ENCODE data around the gene SBK3.

Gene SBK3

GRCh38 chr19:55504252-55504603, 41.1 kb downstream of the SBK3 start:
- Histone ChIP-seq H2AFZ (ENCODE audit: low read length) (peak overlapping the region; percentile 37; the same call in 1 of the 2 replicates), H3K27me3 (replicated peaks; ENCODE audit: insufficient read depth, low read length) (peaks cover 83% of the 10 kb centered on the region), H3K79me2 (ENCODE audit: low read length) (no peaks in the 10 kb centered on the region), H3K4me3 (ENCODE audit: low read length) (no peak overlapping the region), H3K4me2 (ENCODE audit: low read depth, low read length) (peak overlapping the region; percentile 45; the same call in 1 of the 2 replicates), H3K4me1 (ENCODE audit: low read length) (peaks cover 9% of the 10 kb centered on the region; the same call in 1 of the 2 replicates), H3K9ac (ENCODE audit: low read length) (no peak overlapping the region), H3F3A (ENCODE audit: insufficient read depth, low read length) (no peaks in the 10 kb centered on the region), H3K27ac (ENCODE audit: low read length) (no peak overlapping the region), H3K36me3 (replicated peaks; ENCODE audit: insufficient read depth, low read length) (no peaks in the 10 kb centered on the region), H3K9me3 (replicated peaks; ENCODE audit: insufficient read depth, low read length) (no peaks in the 10 kb centered on the region), H4K20me1 (ENCODE audit: insufficient read depth, low read length) (no peaks in the 10 kb centered on the region), H3K9me2 (replicated peaks; ENCODE audit: insufficient read depth, low read length) (no peaks in the 10 kb centered on the region)
- DNase-seq, result no peak
- TF ChIP-seq EZH2 (optimal IDR thresholded peaks at IDR 0.05; ENCODE audit: low read depth, low read length), result no peak
- 0 out of 2 replicates have a peak, but pooled peaks have one; percentile 2 for TF ChIP-seq CTCF (IDR thresholded peaks at IDR 0.05; ENCODE audit: low read length)

GRCh38 chr19:55503502-55504251, 41.7 kb downstream of the SBK3 start:
- Histone ChIP-seq H3K36me3 (replicated peaks; ENCODE audit: insufficient read depth, low read length) (no peaks in the 10 kb centered on the region), H3K9ac (ENCODE audit: low read length) (no peak overlapping the region), H3K4me3 (ENCODE audit: low read length) (peak overlapping the region; percentile 46; the same call in 1 of the 2 replicates), H3K9me2 (replicated peaks; ENCODE audit: insufficient read depth, low read length) (no peaks in the 10 kb centered on the region), H2AFZ (ENCODE audit: low read length) (peak overlapping the region; percentile 37), H3K9me3 (replicated peaks; ENCODE audit: insufficient read depth, low read length) (no peaks in the 10 kb centered on the region), H3F3A (ENCODE audit: insufficient read depth, low read length) (no peaks in the 10 kb centered on the region), H3K27ac (ENCODE audit: low read length) (no peak overlapping the region), H3K79me2 (ENCODE audit: low read length) (no peaks in the 10 kb centered on the region), H3K4me1 (ENCODE audit: low read length) (peaks cover 9% of the 10 kb centered on the region; the same call in 1 of the 2 replicates), H3K27me3 (replicated peaks; ENCODE audit: insufficient read depth, low read length) (peaks cover 83% of the 10 kb centered on the region), H4K20me1 (ENCODE audit: insufficient read depth, low read length) (no peaks in the 10 kb centered on the region), H3K4me2 (ENCODE audit: low read depth, low read length) (peak overlapping the region; percentile 45)
- peak; percentile 88 for DNase-seq
- TF ChIP-seq CTCF (IDR thresholded peaks at IDR 0.05; ENCODE audit: low read length), result peak; percentile 93
- no peak for TF ChIP-seq EZH2 (optimal IDR thresholded peaks at IDR 0.05; ENCODE audit: low read depth, low read length)
- TF ChIP-seq EZH2phosphoT487 (IDR thresholded peaks at IDR 0.05; ENCODE audit: low read length), result no peak

GRCh38 chr19:55503157-55503501, 42.2 kb downstream of the SBK3 start:
- Histone ChIP-seq H3K79me2 (ENCODE audit: low read length) (no peaks in the 10 kb centered on the region), H3K9ac (ENCODE audit: low read length) (no peak overlapping the region), H3K4me1 (ENCODE audit: low read length) (peaks cover 9% of the 10 kb centered on the region; the same call in 1 of the 2 replicates), H3K27ac (ENCODE audit: low read length) (no peak overlapping the region), H3K36me3 (replicated peaks; ENCODE audit: insufficient read depth, low read length) (no peaks in the 10 kb centered on the region), H3K27me3 (replicated peaks; ENCODE audit: insufficient read depth, low read length) (peaks cover 85% of the 10 kb centered on the region), H3K9me3 (replicated peaks; ENCODE audit: insufficient read depth, low read length) (no peaks in the 10 kb centered on the region), H3F3A (ENCODE audit: insufficient read depth, low read length) (no peaks in the 10 kb centered on the region), H4K20me1 (ENCODE audit: insufficient read depth, low read length) (no peaks in the 10 kb centered on the region), H3K4me3 (ENCODE audit: low read length) (no peak overlapping the region), H2AFZ (ENCODE audit: low read length) (peak overlapping the region; percentile 37), H3K4me2 (ENCODE audit: low read depth, low read length) (no peak overlapping the region), H3K9me2 (replicated peaks; ENCODE audit: insufficient read depth, low read length) (no peaks in the 10 kb centered on the region)
- DNase-seq, result no peak
- no peak for TF ChIP-seq EZH2 (optimal IDR thresholded peaks at IDR 0.05; ENCODE audit: low read depth, low read length)
- TF ChIP-seq CTCF (IDR thresholded peaks at IDR 0.05; ENCODE audit: low read length), result no peak
- no peak for TF ChIP-seq EZH2phosphoT487 (IDR thresholded peaks at IDR 0.05; ENCODE audit: low read length)
